Activated CD8-positive, alpha-beta memory T cell treated with anti-CD3 and anti-CD28 coated beads for 24 hours (primary cell): ENCODE data around the gene CD151.

Experiments used
- DNase-seq: peaks from one replicate; pipeline ENCODE4 v3.0.0-alpha.2; 2020

CD151 gene

DNA sequence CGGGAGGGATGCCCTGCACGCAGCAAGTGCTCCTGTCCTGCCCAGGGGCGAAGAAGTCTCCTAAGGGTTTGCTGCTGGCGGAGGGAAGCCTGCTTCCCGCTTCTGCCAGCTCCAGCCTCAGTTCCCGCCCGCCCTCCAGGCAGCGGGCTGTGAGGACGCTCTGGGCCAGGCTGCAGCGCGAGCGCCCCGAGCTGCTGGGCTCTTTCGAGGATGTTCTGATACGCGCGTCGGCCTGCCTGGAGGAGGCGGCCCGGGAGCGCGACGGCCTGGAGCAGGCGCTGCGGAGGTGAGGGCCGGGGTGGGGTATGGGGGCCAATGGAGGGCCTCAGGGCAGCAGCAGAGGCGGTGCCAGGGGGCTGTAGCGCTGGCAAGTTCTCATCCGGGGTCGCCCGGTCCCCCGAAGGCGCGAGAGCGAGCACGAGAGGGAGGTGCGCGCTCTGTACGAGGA is 2.9 kb upstream of the CD151 start:
- peak; percentile 61 for DNase-seq

DNA sequence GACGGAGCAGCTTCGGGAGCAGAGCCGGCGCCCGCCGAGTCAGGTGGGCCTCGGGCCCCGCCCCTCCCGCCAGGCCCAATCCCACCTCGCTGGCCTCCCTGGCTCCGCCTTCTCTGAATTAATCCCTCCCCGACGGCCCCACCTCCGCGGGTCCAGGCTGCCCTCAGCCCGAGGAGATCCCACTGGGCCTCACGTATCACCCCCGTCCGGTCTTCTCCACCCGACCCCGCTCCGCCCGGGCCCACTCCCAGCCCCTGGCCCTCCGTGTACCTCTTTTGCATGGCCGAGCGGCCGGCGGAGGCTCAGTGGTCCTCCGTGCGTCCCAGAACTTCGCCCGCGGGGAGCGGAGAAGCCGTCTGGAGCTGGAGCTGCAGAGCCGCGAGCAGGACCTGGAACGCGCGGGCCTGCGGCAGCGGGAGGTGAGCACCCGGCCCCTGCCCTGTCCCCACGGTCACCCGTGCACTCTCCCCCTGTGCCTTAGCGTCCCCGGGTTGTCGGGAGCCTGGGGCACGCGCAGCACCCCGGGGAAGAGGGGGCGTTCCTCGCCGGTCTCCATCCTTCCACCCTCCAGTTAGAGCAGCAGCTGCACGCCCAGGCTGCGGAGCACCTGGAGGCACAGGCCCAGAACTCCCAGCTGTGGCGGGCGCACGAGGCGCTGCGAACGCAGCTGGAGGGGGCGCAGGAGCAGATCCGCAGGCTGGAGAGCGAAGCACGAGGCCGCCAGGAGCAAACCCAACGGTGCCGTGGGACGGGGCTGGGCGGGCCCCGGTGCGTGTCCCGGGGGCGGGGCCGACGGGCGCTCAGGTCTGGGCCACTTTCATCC is 2.2 kb upstream of the CD151 start:
- peak; percentile 84 for DNase-seq

DNA sequence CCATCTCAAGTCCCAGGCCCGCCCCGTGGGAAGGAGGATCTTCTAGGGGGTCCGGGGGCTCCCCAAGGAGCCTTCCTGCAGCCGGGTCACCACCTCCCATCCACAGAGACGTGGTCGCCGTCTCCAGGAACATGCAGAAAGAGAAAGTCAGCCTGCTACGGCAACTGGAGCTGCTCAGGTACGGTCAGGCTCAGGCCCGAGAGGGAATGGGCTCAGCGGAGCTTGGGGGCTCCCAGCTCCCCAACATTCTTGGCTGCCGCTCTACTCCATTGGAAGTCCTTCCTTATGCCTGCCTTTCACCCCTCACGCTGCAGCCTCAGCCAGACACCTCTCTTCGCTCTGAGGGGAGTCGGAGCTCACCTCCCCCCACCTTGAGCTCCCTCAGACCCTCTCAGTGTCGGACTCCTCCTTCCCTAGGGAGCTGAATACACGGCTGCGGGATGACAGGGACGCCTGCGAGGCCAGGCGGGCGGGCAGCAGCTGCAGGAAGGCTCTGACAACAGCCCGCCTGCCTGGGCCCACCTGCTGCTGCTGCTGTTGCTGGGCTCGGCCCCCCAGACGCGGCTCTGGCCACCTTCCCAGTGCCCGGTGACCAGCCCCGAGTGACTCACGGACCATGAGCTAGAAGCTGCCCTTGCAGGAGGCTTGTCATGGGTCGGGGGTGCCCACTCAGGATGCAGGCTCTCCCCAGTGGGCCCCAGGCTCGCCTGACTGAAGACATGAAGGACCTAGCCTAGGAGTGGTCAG is 1.5 kb upstream of the CD151 start:
- DNase-seq: peak; percentile 61

DNA sequence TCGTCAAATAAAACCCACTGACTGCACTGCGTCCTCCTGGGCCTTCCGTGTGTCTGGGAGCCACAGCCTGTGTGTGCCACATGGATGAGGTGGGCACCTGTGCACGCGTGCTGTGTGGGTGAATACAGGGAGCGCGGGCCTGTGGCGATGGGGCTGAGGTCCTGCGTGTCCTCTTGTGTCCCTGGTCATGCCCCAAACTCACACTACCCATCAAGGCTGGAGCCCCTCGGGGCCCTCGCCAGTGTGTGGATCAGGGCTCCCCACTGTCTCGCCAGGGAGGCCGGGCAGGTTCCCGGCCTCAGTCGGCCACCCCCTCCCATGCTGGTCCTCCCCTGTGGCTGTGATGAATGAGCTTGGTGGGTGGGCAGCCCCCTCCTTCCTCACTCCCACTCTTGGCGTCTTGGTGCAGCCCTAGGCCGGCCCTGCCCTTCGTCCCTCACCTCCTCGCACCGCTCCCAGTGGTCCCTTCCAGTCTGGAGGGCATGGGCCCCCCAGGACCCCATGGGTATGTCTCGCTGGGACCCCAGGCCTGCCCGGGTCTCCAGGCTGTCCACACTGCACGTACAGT is 707 bp upstream of the CD151 start:
- DNase-seq: peak; percentile 61

DNA sequence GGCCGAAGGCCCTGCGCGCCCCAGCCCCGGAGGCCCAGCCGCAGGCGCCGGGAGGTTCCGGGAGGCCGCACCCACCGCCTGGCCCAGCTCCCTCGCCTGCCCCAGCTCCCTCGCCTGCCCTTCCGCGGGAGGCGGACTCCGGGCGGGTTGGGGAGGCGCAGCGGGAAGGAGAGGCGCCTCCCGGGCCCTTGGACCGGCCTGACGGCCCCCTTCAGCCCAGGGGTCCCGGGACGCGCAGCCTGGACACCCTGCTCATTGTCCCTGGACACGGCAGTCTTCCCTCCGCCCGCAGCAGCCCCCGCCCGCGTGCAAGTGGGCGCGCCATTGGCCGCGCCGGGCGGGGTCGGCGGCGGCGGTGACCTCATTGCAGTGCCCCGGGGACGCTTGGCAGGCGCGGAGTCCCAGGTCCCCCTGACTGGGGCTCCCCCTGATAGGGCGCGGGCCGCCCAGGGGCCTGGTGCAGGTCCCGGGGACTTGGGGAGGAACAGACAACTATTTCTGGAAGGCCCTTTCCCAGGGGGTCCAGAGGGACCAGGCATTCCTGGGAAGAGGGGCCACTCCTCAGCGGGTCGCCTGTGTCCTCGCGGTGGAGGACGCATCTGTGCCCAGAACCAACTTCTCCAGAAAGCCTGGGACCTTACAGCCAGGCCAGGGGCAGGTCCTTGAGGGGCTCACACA is 501 bp downstream of the CD151 start:
- DNase-seq: peak; percentile 74

DNA sequence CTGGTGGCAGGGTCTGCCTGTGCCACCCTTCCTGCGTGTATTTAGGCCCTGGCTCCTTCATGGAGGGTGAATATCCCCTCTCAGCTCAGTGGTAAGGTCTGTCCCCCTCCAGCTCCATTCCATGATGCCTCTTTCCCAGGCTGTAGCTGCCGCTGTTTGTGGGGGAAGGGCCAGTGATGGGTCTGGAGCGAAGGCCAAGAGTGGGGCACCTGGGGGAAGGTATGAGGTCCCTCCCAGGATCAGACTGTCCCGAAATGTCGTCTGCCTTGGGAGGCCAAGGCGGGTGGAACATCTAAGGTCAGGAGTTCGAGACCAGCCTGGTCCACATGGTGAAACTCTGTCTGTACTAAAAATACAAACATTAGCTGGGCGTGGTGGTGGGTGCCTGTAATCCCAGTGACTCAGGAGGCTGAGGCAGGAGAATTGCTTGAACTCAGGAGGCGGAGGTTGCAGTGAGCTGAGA is 1.1 kb downstream of the CD151 start:
- no peak for DNase-seq

DNA sequence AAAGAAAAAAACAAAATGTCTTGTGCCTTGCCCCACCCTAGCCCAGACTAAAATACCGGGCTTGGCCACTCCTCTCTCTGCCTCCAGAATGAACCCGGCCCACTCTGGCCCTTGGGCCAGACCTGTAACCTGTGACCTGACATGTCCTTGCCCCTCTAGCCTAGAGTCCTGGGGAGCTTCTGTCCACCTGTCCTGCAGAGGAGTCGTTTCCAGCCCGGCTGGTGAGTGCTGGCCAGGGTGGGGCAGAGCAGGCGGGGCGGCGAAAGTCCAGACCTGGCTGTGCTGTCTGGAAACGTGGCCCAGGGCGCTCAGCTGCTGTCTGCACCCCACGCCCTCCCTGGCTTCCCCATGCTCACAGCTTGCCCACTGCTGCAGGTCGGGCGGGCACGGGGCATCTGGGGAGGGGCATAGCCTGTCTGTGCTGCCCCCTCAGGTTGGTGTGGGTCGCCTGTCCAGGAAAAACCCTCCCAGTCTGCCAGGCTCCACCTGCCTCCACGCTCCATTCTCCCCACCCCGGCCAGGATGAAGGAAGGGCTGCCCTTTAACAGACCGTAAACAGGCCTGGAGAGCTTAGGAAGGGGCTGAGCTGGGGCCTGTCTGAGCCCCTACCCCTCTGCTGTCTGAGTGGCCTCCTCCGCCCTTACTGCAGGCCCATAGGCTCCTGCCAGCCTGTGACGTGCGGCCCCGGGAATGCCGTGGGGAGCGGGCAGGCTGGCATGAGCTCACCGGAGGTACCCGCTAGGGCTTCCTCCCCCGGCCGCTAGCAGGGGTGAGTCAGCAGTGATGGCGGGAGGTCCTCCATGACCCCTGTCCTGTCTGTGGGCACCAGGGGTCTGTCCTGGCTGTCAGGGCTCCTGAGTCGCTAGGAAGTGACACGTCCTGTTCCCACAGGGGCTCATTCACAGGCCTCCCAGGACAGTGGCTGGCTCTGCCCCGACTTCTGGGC is 1.9 kb downstream of the CD151 start:
- peak; percentile 64 for DNase-seq

DNA sequence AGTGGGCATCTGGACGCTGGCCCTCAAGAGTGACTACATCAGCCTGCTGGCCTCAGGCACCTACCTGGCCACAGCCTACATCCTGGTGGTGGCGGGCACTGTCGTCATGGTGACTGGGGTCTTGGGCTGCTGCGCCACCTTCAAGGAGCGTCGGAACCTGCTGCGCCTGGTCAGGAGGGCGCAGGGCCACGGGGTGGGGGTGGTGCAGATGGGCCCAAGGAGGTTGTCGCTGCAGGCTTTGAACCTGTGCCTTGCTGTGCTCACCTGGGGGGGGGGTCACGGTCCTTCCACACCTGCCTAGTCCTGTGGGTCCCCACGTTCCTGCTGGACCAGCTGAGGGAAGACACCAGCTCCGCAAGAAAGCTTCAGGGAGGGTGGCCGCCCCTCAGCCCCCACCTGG is 3.5 kb downstream of the CD151 start:
- DNase-seq: no peak

DNA sequence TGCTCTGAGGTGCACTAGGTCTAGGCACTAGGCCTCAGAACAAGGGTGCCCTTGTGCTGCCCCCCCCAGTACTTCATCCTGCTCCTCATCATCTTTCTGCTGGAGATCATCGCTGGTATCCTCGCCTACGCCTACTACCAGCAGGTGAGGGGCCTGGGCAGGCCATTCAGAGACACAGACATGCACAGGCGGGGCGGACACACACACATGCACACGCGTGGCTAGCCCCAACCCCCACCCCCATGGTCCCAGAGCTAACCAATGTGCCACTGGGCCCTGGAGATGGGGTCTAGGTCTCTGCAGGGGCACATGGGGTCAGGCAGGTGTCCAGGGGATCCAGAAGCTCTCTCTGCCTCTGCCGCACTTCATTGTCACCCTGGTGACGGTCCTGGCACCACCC is 3.9 kb downstream of the CD151 start:
- DNase-seq: no peak

DNA sequence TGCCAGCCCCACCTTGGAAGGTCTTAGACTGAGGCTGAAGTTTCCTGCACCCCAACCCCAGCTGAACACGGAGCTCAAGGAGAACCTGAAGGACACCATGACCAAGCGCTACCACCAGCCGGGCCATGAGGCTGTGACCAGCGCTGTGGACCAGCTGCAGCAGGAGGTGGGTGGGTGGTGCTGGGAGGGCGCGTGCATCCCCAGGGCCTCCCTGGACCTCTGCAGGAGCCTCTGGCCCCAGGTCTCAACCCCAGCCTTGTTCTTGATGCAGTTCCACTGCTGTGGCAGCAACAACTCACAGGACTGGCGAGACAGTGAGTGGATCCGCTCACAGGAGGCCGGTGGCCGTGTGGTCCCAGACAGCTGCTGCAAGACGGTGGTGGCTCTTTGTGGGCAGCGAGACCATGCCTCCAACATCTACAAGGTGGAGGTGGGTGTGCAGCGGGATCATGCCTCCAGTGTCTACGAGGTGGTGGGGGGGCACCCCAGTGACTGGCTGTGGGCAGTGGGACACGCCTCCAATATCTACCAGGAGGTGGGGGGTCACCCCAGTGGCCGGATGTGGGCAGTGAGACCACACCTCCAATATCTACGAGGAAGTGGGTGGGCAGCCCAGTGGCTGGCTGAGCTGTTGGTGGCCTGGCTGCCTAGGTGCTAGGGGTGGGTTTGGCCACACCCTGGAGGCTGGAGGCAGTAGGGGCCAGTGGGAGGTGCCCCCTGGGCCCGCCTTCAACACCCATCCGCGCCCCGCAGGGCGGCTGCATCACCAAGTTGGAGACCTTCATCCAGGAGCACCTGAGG is 4.6 kb downstream of the CD151 start:
- DNase-seq: peak; percentile 62

DNA sequence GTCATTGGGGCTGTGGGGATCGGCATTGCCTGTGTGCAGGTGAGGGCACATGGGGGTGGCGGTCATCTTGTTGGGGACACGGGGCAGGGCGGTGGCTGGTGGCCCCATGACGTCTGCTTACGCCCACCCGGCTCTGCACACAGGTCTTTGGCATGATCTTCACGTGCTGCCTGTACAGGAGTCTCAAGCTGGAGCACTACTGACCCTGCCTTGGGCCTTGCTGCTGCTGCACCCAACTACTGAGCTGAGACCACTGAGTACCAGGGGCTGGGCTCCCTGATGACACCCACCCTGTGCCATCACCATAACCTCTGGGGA is 5.2 kb downstream of the CD151 start:
- no peak for DNase-seq

DNA sequence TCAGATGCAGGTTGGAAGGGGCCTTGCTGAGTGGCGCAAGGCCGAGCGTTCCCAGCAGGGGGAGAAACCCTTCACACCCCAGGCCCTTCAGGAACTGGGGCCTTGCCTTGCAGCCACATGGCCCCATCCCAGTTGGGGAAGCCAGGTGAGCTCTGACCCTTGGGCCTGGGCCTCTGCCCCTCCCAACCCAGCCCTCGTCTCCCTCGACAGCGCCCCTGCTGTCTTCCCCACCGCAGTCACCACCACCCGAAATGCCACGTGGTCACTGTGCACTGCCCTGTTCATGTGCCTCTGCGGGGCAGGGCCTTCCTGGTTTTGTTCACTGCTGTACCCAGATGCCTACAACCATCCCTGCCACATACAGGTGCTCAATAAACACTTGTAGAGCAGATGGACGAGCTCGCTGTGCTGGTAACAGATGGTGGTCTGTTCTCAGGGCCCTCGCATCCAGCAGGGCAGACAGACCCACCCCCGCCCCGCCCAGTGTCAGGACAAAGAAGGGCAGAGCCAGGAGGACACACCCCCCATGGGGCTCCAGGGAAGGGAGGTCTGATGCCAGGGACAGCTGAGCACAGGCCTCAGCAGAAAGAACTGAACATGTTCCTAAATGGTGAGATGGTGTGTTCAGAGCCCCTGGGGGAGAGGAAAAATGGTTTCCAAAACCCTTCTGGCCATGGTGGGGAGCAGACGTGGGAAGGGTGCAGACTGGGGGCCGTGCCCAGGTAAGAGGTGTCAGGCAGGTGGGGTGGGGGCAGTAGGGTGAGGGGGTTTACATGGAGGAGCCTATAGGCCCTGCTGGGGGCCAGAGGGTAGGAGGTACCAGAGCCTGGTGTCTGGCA is 5.9 kb downstream of the CD151 start:
- DNase-seq: no peak

DNA sequence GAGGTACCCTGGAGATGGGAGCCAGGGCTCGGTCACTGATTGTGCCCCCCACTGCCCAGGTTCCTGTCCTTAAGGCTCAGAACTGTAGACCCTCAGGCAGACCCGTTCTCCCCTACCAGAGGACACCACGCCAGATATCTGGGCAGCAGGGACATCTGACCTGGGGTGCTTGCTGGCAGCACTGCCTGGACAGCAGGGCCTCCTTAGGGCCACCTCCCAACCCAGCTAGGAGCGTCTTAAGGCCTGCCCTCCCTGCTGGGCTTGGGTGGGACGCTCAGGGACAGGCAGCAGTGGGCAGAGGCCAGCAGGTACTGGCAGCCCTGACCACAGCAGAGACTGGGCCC is 6.5 kb downstream of the CD151 start:
- DNase-seq: no peak

DNA sequence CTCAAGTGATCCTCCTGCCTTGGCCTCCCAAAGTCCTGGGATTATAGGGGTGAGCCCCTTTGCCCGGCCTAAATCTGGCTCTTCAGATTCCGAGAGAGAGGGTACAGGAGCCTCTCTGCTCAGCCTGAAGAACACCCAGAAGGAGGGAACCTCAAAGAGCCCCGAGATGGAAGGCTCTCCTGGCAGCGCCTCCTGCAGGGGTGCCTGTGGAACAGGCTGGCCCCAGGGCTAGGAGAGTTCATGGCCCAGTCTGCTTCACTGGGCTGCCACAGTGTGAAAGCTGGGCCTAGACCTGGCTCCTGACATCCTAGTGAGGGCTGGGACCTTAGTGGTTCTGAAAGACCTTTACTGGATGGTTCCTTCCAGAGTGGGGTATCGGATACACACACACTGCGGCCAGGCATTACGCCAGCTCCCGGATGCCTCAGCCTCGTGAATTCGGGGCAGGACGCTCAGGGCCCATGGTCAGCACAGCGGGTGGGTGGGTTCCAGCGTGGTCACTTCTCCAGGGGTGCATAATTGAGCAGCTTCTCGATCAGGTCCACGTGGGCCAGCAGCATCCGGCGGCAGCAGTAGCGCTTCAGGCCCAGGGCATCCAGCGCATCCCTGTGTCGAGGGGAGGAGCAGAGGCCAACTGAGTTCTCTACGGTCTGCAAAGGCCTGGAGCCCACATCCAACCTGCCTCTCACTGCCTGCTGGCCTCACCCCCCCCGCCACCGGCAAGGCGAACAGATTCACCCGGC is 7.3 kb downstream of the CD151 start:
- no peak for DNase-seq

DNA sequence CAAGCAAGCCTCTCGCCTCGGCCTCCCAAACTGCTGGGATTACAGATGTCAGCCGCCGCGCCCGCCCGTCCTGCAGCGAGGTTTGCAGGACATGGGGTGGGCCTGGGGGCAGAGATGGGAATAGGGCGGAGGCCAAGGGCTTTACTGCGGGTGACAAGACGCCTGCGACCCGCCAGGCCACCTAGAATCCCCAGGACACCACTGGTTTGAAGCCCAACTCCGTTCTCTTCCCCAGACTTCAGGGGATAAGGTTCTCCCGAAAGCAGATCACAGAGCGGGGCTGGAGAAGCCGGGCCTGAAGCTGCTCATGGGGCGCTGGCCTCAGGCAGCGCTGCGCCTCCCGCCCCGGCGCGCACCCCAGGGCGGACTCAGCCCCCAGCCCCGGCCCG is 9.2 kb downstream of the CD151 start:
- DNase-seq: no peak

DNA sequence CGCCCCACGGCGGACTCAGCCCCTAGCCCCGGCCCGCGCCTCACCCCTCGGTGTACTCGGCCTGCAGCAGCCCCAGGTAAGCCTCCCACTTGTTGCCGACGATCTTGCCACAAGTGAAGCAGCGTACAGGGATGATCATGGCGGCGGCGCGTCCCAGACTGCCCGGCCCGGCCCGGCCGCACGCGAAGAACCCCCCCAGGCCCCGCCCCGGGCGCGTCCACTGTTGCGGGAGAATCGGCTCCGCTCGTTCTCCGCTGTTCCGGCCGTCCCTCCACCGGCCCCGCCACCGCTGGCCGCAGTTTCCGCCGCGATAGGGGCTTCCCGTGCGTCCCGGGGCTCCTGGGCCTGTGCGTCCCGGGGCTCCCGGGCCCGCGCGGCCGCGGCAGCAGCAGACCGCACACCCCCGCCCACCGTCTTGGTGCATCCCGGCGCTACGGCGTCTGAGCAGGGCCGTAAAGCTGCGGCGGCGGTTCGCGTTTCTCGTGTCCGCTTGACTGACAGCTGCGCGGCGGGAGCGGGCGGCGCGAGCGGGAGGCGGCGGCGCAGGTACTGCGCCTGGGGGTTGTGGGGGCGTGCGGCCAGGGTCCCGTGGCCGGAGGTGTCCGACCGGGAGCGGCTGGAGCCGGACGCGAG is 9.7 kb downstream of the CD151 start, which contains the start of the genes POLR2L and TSPAN4:
POLR2L (minus strand) TSS at position 160 of the 633 bp plus-strand sequence; CDS start at position 139, 21 bp downstream.
TSPAN4 (plus strand) TSS at position 483 of the 633 bp plus-strand sequence. CDS start 7,453 bp downstream, outside the sequence.
- peak; percentile 96 for DNase-seq

DNA sequence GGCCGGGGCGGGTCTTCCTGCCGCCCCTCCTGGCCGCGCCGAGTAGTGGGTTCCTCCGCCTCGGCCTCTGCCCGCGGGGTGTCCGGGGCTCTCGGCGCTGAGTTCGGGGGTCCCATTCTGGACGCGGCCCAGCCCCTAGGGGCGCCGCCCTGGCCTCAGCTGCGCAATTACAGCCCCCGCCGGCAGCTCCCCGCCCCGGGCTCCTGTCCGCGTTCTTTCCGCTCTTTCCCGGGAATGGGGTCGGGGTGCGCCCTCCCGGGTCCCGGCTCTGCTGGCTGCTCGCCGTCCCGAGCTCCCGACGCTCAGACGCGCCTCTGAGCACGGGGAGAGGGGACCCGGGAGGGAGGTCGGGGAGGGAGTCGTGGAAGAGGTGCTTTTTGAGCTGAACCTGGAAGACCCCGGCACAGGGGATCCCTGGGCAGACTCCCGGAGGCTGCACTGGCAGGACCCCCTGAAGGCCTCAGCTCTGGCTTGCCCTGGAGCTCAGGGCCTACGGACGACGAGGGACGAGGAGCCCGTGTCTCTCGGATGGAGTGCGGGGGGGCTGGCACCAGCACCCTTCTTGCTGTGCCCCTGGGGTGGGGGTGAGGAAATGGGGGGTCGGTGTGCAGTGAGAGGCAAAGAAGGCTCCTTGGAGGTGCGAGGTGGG is 10.5 kb downstream of the CD151 start:
- no peak for DNase-seq
